Kidney epithelial cell (primary cell): ENCODE data around the gene ING1. TPM values are rescaled to one million over a fixed set of nuclear protein-coding genes. Genes with fewer than 3 reads are reported as not detected.
A peak's percentile ranks its signal among the peaks of the same experiment; 100 is the strongest.

Source experiments
- DNase-seq: peaks from one replicate; pipeline ENCODE4 v3.0.0-alpha.2; 2010; ENCODE audit warnings: low read depth
- H3K27me3 ChIP-seq: 2 replicates; pipeline ENCODE4 v1.6.0; 2011; ENCODE audit warnings: low read length; ENCODE audit not compliant: control insufficient read depth, insufficient read depth
- H3K36me3 ChIP-seq: 2 replicates; pipeline ENCODE4 v1.5.1; 2011; ENCODE audit warnings: low read length; ENCODE audit not compliant: control insufficient read depth, insufficient read depth
- H3K4me3 ChIP-seq: 2 replicates; pipeline ENCODE4 v1.5.1; 2011; ENCODE audit warnings: low read depth, mild to moderate bottlenecking, control low read depth, low read length
- CTCF ChIP-seq: IDR thresholded peaks from 2 replicates; pipeline ENCODE4 v1.5.1; 2011; ENCODE audit warnings: mild to moderate bottlenecking, moderate library complexity, low read length, control low read depth, inconsistent platforms; ENCODE audit not compliant: insufficient read depth, poor library complexity, severe bottlenecking
- total RNA-seq: library from RNA; depleted of rRNA; stranded (reverse); fragments of >200 nt; gene quantifications from 2 replicates; pipeline ENCODE4 v1.2.3, GENCODE V29; 2015

Gene ING1
- total RNA-seq, 1 donor from 2014 or later = 12.6 TPM

- no peak for TF ChIP-seq CTCF
- Histone ChIP-seq H3K36me3 (peaks cover 3% of the 10 kb centered on the region), H3K4me3 (no peak overlapping the region), H3K27me3 (no peaks in the 10 kb centered on the region)
- DNase-seq = no peak
These were observed 36.6 kb upstream of the ING1 start for GRCh38 chr13:110676595-110677587.

- Histone ChIP-seq H3K27me3 (no peaks in the 10 kb centered on the region), H3K4me3 (no peak overlapping the region), H3K36me3 (peaks cover 5% of the 10 kb centered on the region)
- peak; percentile 32 for DNase-seq
- no peak for TF ChIP-seq CTCF
These were observed 35.6 kb upstream of the ING1 start for GRCh38 chr13:110677731-110678545.

GRCh38 chr13:110680852-110681251, 32.6 kb upstream of the ING1 start:
- peaks cover 5% of the 10 kb centered on the region for H3K36me3 ChIP-seq
- no peak overlapping the region for H3K4me3 ChIP-seq
- DNase-seq = no peak
- no peaks in the 10 kb centered on the region for H3K27me3 ChIP-seq
- peak; percentile 50 for TF ChIP-seq CTCF

GRCh38 chr13:110681868-110682550, 31.5 kb upstream of the ING1 start:
- no peak for DNase-seq
- Histone ChIP-seq H3K27me3 (no peaks in the 10 kb centered on the region), H3K36me3 (peaks cover 5% of the 10 kb centered on the region), H3K4me3 (no peak overlapping the region)
- no peak for TF ChIP-seq CTCF

GRCh38 chr13:110682746-110683145, 30.8 kb upstream of the ING1 start:
- H3K27me3 ChIP-seq = no peaks in the 10 kb centered on the region
- no peak overlapping the region for H3K4me3 ChIP-seq
- H3K36me3 ChIP-seq = peaks cover 5% of the 10 kb centered on the region

More at GRCh38 chr13:110682746-110683145, 30.8 kb upstream of the ING1 start:
- no peak for DNase-seq
- no peak for TF ChIP-seq CTCF
